ENCODE results near the gene ITIH3.

GRCh38 chr3:52779011-52779836 is 15.4 kb upstream of the ITIH3 start:
- TF ChIP-seq REST (IDR thresholded peaks at IDR 0.05; ENCODE audit: insufficient read depth in 1 of 2, low read depth in 2 of 2, low read length in 2 of 2) (no peak), FOXP2 (optimal IDR thresholded peaks at IDR 0.05; ENCODE audit: borderline replicate concordance, extremely low read depth, extremely low read length, insufficient read depth) (no peak)
